ENCODE results near the gene STON1. TPM values are rescaled to one million over a fixed set of nuclear protein-coding genes. Genes with fewer than 3 reads are reported as not detected.

The STON1 gene
- total RNA-seq, 4 donors from 2014 or later: 36.2 to 113 (median 61.5) TPM

- no peak for TF ChIP-seq CTCF (IDR thresholded peaks at IDR 0.05; ENCODE audit: low read depth)
Observed at GRCh38 chr2:48543895-48544294, 13.9 kb downstream of the STON1 start.

GRCh38 chr2:48545244-48545643, 15.3 kb downstream of the STON1 start:
- no peak for TF ChIP-seq CTCF (IDR thresholded peaks at IDR 0.05; ENCODE audit: low read depth)

GRCh38 chr2:48548840-48549239, 18.9 kb downstream of the STON1 start:
- TF ChIP-seq CTCF (IDR thresholded peaks at IDR 0.05; ENCODE audit: low read depth): no peak

- TF ChIP-seq CTCF (IDR thresholded peaks at IDR 0.05; ENCODE audit: low read depth): no peak
Observed at GRCh38 chr2:48549972-48550371, 20.0 kb downstream of the STON1 start.

- TF ChIP-seq CTCF (IDR thresholded peaks at IDR 0.05; ENCODE audit: low read depth): no peak
Observed at GRCh38 chr2:48551548-48551947, 21.6 kb downstream of the STON1 start.

GRCh38 chr2:48558456-48558855, 28.5 kb downstream of the STON1 start:
- no peak for TF ChIP-seq CTCF (IDR thresholded peaks at IDR 0.05; ENCODE audit: low read depth)

GRCh38 chr2:48560546-48561209, 30.7 kb downstream of the STON1 start:
- TF ChIP-seq CTCF (IDR thresholded peaks at IDR 0.05; ENCODE audit: low read depth): no peak
